Bone marrow (tissue), 2 donors: ENCODE measurements around the gene BLM.
A peak's percentile ranks its signal among the peaks of the same experiment; 100 is the strongest.

ENCODE experiments used
- DNase-seq, 2 donors: peaks; one replicate each; lab custom pipeline; 2025; lab: John Stamatoyannopoulos, UW

Gene BLM

DNA sequence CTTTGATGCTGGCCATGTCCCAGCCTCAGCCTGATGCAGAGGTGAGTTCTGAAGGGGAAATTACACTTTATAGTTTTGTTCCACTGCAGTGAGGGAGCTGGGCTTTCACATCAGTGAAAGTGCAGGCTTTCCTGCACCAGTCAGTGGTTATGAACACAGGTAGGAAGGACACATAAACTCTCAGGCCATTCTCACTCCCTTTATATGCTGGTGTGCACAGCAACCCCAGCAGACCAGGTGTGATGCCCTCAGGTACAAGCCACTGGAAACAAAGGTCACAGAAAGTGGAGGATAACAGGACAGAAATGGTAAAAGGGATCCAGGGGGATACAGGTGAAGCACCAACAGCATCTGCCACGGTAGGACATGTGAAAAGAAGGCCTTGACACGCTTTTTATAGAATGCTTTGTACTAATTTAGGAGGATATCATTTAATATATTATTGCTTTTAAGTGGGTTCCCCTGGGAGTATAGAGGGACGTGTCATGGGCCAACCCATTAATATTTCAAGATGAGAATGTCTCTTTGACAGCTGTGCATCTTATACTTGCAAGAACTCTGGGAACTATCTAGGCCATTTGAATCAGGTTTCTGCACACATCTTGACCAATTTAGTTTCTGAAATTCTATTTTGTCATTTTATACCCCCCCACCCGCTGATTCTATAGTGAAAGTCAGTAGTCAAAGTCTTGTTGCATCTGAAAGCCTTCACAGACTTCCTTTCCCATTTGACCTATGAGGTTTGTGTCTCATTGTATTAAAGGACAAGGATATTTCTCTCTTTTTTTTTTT lies 25.0 kb upstream of the BLM start:
- DNase-seq = no peak

DNA sequence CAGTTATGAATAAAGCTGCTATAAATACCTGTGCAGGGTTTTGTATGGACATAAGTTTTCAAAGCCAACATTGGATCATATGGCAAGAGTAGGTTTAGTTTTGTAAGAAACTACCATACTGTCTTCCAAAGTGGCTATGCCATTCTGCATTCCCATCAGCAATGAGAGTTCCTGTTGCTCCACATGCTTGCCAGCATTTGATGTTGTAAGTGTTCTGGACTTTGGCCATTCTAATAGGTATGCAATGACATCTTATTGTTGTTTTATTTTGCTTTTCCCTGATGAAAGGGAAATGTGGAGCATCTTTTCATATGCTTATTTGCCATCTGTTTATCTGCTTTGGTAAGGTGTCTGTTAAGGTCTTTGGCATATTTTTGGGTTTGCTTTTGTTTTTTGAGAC lies 22.2 kb upstream of the BLM start:
- DNase-seq = no peak

DNA sequence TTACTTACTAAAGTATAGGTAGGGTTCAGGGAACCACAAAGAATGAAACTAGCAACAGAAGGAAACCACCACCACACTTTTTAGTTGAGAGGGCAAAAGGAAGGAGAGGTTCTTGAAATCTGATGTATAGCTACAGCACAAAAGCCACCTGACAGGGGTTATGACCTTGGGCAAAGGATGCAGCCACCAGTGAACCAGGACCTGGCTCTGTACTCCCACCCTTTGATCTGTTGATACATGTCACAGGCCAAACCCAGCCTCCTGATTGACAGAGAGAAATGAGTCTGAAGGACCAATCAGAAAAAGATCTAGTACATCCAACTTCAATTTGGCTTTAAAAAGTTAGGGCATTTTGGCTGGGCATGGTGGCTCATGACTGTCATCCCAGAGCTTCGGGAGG lies 20.0 kb upstream of the BLM start:
- DNase-seq = no peak

DNA sequence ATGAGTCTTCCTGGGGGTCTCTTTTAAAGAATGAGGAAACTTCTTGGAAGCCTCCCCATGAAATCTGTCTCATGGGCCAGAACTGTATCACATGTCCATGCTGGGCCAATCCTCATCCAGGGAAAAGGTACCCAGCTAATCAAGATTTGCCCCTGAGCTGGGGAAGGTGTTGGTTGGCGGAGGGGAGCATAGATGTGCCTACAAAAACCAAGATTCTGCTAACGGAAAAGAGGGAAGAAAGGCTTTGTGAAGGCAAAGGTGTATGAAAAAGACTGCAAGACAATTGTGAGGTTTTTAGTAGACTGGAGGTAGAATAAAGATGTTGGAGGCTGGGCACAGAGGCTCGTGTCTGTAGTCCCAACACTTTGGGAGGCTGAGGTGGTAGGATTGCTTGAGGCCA lies 18.5 kb upstream of the BLM start:
- no peak for DNase-seq

DNA sequence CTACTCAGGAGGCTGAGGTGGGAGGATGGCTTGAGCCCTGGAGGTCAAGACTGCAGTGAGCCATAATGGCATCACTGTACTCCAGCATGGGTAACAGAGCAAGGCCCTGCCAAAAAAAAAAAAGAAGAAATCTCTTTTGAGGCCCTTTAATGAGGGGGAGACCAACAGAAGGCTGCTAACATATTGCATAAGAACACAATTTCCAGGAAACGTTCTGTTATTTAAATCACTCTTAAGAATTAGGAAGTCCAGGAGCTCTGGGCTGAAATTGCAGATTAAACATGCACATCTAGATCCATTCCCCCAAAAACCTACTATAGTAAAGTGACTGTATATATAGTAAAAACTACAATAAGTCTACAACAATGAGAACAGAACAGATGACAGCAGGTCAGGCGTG lies 16.1 kb upstream of the BLM start:
- DNase-seq = peak in 1 of 2 donors; percentile 34

DNA sequence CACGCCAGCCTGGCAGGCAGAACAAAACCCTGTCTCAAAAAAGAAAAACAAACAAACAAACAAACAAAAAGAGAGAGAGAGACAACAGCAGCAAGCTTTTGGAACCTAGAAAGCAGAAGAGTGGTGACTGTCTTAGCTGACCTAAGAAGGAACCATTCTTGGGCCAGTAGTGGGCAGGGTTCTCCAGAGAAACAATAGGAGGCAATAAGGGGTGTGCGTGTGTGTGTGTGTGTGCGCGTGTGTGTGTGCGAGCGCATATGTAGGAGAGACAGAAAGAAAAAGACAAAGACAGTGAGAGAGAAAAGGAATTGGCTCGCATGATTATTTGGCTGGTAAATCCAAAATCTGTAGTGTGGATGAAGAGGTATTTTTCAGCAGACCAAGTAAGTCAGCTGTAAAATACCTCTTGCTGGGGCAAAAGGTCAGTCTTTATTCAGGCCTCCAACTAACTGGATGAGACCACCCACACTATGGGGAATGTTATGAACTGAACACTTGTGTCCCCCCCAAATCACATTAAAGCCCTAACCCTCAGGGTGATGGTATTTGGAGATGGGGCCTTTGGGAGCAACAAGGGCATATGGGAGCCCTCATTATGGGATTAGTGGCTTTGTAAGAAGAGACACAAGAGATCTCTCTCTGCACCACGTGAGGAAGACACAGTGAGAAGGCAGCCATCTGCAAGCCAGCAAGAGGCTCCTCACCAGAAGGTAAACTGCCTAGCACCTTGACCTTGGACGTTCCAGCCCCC lies 15.1 kb upstream of the BLM start:
- peak in 1 of 2 donors; percentile 12 for DNase-seq

DNA sequence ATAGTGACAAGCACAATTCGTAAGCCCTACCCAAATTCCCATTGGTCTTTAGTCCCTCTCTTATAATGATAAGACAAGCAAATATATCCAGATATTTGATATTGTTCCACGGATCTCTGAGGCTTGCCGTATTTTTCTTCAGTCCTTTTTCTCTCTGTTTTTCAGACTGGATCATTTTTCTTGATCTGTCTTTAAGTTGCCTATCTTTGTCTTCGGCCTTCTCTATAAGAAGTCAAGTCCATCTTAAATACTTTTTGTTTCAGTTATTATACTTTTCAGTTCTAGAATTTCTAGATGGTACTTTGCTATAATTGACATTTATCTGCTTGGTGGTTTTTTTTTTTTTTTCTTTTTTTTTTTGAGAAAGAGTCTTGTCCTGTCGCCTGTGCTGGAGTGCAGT lies 13.7 kb upstream of the BLM start:
- no peak for DNase-seq

DNA sequence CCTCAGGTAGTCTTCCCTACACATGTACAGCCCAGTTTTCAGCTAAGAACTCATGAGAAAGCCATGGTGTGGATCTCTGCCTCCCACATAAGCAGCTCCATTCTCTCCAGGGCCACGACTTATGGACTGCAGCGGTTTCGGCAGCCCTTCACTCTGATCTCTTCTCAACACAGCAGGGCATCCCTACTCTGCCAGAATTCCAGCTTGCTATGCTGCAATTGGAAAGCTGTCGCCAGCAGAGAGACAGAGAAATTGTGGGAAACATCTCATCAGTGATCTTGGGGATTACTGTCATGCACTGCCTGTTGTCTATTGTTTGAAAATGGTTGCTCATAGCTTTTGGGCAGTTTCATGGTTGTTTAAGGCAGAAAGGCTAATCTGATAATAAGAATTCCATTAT lies 11.9 kb upstream of the BLM start:
- DNase-seq = no peak

DNA sequence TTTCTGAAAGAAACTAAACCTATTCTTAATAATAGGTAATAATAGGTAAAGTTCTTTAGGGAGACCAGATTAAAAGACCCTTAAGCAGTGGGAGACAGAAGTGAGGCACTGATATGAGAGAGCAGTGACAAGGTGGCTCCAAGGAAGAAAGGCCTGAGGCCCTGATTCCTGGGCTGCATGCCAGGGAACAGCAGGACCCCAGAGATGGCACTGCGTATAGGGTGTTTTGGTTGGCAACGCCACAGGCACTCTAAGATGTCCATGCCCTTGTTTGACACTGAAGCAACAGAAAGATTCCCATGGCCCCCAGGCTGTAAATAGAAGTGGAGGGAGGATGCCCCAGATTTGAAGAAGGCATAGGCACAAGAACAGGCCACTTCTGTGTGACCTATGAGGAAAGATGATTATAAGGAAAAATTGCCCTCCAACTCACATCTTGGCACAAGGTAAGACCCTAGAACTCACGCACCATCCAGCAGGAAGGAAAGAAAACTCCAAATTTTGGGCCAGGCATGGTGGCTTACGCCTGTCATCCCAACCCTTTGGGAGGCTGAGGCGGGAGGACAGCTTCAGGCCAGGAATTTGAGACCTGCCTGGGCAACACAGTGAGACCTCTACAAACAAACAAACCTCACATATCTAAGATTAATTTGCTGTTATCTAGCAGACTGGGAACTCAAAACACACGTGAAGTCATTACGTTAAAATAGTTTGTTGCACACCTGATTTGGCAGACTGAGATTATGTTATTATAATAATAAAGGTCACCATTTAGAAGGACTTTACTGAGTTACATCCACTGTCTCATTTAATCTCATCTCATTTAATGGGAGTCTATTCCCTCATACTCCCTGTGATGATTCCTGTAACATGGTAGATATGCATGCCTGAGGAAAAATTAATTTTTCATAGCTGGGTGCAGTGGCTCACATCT lies 10.5 kb upstream of the BLM start:
- no peak for DNase-seq

DNA sequence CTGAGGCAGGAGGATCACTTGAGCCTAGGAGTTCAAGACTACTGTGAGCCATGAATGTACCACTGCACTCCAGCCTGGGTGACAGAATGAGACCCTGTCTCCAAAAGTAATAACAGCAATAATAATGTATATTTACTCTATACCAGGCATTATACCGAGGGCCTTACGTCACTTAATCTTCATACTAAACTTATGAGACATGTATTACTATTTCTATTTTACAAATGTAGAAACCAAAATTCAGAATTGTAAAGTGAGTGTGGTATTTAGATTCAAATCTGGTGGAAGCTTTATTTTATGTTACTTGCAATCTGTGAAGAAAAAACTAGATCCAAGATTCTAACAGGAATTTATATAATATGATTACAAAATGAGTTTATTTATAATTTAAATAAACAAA lies 9.7 kb upstream of the BLM start:
- DNase-seq = no peak

DNA sequence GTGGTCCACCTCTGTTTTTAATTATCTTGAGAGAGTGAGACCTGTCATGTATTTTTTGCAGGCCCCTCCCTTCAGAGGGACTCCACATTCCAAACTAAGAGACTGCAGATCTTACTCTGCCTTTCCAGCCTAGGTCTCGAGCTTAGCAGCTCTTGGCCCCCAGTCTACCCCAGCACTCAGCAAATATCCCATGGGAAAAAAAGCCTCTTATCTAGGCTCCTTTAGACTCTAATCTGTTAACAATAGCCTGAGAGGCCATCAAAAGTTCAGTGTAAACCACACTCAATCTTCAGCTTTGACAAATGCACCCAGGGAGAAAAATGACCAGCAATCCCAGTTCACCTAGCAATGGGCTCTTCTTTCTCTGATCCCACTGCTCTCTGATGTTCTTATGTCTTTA lies 8.6 kb upstream of the BLM start:
- no peak for DNase-seq

DNA sequence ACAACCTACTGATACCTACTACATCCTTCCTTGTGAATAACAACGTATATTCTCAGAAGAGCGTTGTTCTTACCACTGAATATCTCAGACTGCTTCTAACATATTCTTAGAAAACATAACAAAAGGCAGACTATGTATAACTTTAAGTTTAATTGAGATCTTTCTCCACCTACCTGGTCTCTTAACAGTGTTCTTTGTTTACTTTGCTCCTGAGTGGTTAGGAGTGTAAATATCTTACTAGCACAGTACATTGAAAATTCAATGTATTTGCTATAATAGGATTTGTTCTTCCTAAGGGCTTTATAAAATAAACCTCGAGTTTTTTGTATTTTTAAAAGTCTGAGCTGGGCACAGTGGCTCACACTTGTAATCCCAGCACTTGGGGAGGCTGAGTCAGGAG lies 7.9 kb upstream of the BLM start:
- DNase-seq = no peak

DNA sequence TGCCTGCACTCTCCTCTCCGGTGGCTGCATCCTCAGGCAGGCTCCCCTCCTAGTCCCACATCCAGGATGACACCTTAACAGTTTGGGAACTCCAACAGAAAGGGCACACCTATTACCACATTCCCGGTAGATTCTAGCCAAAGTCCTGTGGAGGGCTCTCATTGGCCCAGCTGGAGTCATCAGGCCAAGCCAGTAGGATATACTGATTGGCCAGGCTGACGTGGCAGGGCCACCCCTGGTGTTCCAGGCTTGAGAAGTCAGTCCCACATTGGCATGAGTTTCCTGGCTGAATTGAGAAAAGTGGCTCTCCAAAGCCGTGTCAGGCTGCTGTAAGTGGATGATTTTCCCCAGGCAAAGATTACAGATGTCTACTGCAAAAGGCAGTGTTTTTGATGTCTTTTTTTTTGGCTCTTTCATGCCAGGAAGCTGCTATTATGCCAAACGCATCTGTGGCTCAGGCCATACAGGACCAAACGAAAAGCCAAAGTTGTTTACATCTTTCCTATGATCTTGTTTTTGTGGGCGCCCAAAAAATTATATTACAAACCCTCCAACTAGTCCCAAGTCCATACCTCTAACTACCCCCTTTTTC lies 6.6 kb upstream of the BLM start:
- DNase-seq = no peak

DNA sequence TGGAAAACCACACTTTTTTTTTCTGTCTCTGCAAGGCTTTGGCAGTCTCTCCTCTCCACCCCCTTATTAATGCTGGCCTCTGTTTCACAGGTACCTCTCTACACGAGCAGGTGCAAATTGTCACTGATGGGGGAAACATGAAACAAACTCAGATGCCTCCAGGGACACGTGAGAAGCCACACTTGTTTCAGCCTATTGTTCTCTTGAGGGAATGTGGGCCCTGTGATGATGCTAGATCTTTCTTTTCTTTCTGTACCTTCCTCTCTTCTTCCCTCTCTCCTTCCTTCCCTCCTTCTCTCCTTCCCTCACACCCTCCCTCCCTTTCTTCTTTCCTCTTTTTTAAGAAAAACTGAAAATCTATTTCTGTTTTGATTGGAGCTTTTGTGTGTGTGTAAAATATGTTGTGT lies 5.7 kb upstream of the BLM start:
- no peak for DNase-seq

DNA sequence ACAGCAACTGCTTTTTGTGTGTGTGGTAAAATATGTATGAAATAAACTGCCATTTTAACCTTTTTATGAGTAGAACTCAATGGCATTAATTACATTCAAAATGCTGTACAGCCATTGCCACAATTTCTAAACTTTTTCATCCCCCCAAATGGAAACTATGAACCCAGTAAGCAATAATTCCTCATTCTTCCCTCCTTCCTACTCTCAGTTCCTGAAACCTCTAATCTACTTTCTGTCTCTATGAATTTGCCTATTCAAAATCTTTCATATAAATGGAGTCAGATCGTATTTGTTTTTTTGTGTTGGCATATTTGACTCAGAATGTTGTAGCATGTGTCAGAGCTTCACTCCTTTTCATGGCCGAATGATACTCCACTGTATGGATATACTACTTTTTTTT lies 5.3 kb upstream of the BLM start:
- DNase-seq = no peak

DNA sequence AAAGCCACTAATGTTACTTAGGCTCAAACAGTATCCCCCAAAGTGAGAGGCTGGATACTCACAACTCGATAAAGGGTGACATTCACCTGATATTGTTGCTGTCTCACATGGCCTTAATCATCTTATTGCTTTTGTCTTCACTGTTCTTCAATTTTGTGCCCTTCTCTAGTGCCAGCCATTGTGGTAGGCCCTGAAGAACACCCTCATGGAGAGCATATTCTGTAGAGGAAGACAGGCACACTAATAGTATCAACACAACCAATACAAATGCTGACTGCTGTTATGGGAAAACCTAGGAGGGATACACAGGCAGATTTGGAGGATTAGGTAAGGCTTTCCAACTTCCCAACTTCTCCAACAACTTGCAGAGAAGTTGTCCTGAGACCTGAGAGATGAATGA lies 4.1 kb upstream of the BLM start:
- no peak for DNase-seq

DNA sequence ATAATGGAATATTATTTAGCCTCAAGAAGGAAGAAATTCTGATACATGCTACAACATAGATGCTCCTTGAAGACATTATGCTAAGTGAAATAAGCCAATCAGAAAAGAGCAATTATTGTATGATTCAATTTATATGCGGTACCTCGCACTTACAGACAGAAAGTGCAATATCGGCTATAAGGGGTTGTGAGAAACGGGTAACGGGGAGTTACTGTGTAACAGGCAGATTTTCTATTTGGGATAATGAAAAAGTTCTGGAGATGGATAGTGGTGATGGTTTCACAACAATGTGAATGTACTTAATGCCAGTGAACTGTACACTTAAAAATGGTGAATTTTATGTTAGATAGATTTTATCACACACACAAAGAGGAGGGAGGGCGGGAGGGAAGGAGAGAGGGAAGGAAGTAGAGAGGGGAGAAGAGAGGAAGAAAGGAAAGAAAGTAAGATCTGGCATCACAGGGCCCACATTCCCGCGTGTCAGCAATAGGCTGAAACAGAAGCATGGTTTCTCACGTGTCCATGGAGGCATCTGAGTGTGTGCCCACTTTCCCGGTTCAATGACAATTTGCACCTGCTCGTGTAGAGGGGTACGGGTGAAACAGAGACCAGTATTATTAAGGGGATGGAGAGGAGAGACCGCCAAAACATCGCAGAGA lies 700 bp upstream of the BLM start:
- DNase-seq = no peak

DNA sequence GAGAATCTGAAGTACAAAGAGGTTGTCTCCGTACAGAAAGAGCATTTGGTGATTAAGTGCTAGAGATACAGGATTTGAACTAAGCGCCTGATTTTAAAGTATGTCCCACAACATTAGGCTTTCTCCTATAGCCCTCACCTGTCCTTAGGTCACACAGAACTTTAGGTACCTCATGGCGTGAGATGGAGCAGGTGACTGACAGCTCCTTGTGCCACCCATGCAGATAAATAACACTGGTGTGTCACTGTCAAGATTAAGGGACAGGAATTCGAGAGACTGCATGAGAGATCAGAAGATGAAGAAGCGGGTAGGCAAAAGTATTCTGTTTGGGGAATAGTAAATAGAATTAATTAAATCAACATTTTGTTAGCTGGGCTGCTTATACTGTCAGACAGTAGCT lies 1.1 kb downstream of the BLM start:
- no peak for DNase-seq

DNA sequence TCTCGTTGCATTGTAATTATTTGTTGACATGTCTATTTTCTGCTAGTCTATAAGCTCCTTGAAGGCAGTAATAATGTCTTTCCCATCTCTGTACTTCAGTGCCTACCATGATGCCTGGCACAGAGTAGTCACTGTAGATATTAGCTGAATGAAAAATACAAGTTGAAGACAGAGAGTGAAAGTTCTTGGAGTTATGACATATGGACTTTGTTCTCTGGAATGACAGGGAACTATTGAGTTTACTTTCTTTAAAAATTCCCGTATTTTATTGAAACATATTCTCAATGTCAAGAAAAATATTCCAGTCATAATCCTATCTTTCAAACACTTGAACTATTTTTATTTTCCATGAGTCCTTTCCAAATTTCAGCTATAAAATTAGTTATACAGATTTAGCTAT lies 3.0 kb downstream of the BLM start:
- DNase-seq = no peak

DNA sequence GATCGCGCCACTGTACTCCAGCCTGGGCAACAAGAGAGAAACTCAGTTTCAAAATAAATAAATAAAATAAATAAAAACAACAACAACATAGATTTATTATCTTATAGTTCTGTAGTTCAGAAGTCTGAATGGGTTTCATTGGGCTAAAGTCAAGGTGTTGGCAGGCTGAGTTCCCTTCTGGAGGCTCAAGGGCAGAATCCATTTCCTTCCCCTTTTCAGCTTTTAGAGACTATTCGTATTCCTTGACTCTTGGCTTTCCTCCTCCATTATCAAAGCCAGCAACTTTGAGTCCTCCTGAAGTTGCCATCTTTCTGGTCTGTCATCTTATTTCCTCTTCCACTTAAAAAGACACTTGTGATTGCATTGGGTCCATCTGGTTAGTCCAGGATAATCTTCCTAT lies 12.1 kb downstream of the BLM start:
- DNase-seq = peak in 1 of 2 donors; percentile 33

DNA sequence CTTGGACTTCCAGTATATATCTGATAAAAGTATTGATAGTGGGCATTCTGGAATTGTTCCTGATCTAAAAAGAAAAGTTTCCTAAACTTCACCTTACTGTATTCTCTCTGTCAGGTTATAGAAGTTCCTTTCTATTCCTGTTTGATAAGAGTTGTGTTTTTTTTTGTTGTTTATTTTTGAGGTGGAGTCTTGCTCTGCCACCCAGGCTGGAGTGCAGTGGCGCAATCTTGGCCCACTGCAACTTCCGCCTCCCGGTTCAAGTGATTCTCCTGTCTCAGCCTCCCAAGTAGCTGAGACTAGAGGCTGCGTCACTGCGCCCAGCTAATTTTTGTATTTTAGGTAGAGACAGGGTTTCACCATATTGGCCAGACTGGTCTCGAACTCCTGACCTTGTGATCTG lies 13.1 kb downstream of the BLM start:
- no peak for DNase-seq

DNA sequence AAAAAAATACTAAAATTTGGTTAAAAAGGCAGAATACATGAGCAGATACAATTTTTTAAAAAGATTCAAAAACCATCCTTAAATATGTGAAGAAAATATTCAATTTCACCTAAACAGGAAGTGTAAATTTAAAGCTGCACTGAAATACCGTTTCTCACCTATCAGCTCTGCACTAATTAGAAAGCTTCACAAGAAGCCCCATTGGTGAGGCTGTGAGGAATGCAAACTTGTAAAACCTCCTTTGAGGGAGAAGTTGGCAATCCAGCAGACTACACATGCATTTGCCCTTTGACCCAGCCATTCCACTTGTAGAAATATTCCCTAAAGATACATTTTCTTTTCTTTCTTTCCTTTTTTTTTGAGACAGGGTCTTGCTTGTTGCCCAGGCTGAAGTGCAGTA lies 18.8 kb downstream of the BLM start:
- no peak for DNase-seq
